Gastroesophageal sphincter (tissue), 4 donors: ENCODE data around the gene ULK4. TPM values are rescaled to one million over a fixed set of nuclear protein-coding genes. Genes with fewer than 3 reads are reported as not detected.
"Not testable (repeated sequence)": the region's sequence is repeated elsewhere in the genome, so short reads cannot be mapped to it uniquely, and the experiment has no call there.

ENCODE experiments used
- ATAC-seq: fragments of 150-250 bp; one replicate; pipeline ENCODE4 v1.9.1; 2016; ENCODE audit warnings: mild to moderate bottlenecking, moderate library complexity
- H3K27ac ChIP-seq, 4 donors: fragments of 200-600 bp; sonication (generic) in 3 of 4; 1 replicate in 3 of 4; 2 replicates in 1 of 4; pipeline ENCODE4 v1.5.1; 2016 to 2019
- H3K27me3 ChIP-seq: fragments of 200-600 bp; sonication (generic); one replicate; pipeline ENCODE4 v1.5.1; 2019
- H3K36me3 ChIP-seq, 2 donors: fragments of 200-600 bp; sonication (generic); one replicate each; pipeline ENCODE4 v1.5.1; 2019; ENCODE audit warnings: control low read depth in 1 of 2
- H3K4me1 ChIP-seq, 3 donors: fragments of 200-600 bp; sonication (generic); 1 replicate in 2 of 3; 2 replicates in 1 of 3; pipeline ENCODE4 v1.5.1; 2016 to 2019; ENCODE audit warnings: control low read depth in 2 of 3
- H3K4me3 ChIP-seq, 2 donors: fragments of 200-600 bp; sonication (generic); one replicate each; pipeline ENCODE4 v1.5.1; 2019; ENCODE audit warnings: mild to moderate bottlenecking in 1 of 2, moderate library complexity in 1 of 2
- H3K9me3 ChIP-seq, 3 donors: fragments of 200-600 bp; sonication (generic); one replicate each; pipeline ENCODE4 v1.5.1; 2017 to 2019; ENCODE audit warnings: control low read depth in 2 of 3
- EP300 ChIP-seq: sonication (generic); formaldehyde crosslinking; IDR thresholded peaks from one replicate; pipeline ENCODE4 v1.6.1; 2017; ENCODE audit warnings: antibody characterized with exemption, mild to moderate bottlenecking
- POLR2A ChIP-seq, 2 donors: fragments of 450-650 bp; IDR thresholded peaks; one replicate each; pipeline ENCODE4 v1.6.1; 2017; ENCODE audit warnings: antibody characterized with exemption in 2 of 2, mild to moderate bottlenecking in 2 of 2, moderate library complexity in 1 of 2
- POLR2AphosphoS5 ChIP-seq: sonication (generic); formaldehyde crosslinking; IDR thresholded peaks from one replicate; pipeline ENCODE4 v1.6.1; 2017; ENCODE audit warnings: antibody characterized with exemption
- WGBS, 2 donors: methylation state at CpG; one replicate each; pipeline ENCODE4 v1.1.5; 2018; ENCODE audit warnings: low coverage in 1 of 2; 5-methylcytosine and 5-hydroxymethylcytosine counted together
- total RNA-seq, 4 donors: library from RNA; depleted of rRNA; stranded (reverse); fragments of >200 nt; gene quantifications; one replicate each; pipeline ENCODE4 v1.1.0, GENCODE V29; 2016
- TF ChIP-seq, protein P1 (sequence below), 4 experiments: fragments of 200-600 bp in 2 of 4; fragments of 450-650 bp in 2 of 4; sonication (generic) in 1 of 4; IDR thresholded peaks; one replicate each; pipeline ENCODE4 v1.5.1; 2017 to 2019; ENCODE audit warnings: antibody characterized with exemption in 4 of 4, mild to moderate bottlenecking in 2 of 4, moderate library complexity in 2 of 4

ULK4 gene
- total RNA-seq, 4 donors from 2014 or later, result 3.8 to 15.4 (median 8.8) TPM

DNA sequence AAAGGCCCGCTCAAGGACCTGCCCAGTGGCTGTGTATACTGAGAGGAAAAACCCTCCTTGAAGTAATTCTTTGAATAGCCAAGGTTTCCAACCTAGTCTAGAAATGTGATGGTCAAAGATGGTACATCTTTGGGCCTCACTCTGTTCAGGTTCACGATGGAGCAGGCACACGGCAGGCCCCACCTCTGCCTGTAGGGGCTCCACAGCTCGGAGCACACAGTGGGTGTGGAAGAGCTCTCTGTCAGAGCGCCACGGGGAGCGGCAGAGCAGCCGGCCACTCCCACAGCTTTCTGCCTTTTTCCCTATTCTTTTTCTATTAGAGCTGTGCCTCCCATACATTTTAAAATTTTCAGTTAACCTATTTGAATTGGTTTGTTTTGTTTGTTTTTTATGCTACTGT is 673.1 kb downstream of the ULK4 start:
- Histone ChIP-seq H3K4me1 (no peaks in the 10 kb centered on the region), H3K36me3 (no peaks in the 10 kb centered on the region), H3K27ac (no peak overlapping the region), H3K27me3 (no peaks in the 10 kb centered on the region), H3K9me3 (no peaks in the 10 kb centered on the region), H3K4me3 (no peak overlapping the region)
- ATAC-seq, result no peak
- WGBS, 2 donors, result 90 to 92% methylated on average over 4 to 8 of the region's 8 CpGs
- TF ChIP-seq EP300, result no peak
- TF ChIP-seq, protein P1, sequence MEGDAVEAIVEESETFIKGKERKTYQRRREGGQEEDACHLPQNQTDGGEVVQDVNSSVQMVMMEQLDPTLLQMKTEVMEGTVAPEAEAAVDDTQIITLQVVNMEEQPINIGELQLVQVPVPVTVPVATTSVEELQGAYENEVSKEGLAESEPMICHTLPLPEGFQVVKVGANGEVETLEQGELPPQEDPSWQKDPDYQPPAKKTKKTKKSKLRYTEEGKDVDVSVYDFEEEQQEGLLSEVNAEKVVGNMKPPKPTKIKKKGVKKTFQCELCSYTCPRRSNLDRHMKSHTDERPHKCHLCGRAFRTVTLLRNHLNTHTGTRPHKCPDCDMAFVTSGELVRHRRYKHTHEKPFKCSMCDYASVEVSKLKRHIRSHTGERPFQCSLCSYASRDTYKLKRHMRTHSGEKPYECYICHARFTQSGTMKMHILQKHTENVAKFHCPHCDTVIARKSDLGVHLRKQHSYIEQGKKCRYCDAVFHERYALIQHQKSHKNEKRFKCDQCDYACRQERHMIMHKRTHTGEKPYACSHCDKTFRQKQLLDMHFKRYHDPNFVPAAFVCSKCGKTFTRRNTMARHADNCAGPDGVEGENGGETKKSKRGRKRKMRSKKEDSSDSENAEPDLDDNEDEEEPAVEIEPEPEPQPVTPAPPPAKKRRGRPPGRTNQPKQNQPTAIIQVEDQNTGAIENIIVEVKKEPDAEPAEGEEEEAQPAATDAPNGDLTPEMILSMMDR (IDR thresholded peaks at IDR 0.05), result no peak
- TF ChIP-seq POLR2A (IDR thresholded peaks at IDR 0.05), result no peak
- TF ChIP-seq POLR2AphosphoS5, result no peak

DNA sequence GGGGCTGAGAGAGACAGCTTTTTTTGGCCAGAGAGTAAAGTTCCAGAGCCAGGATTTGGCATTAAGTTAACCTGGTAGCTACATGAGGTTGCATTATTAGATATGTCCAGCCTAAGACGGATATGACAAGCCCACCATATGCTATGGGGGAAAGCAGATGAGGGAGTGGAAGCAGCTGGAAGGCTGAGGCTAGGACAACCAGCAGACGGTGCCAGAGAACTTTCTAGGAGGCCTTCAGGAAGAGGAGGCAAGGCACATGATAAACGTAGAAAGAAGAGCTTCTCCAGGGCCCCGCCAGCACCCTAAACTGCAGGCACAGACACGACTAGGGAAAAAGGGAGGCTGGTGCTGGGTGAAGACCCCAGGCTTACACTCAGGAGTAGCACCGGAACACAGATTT is 675.6 kb downstream of the ULK4 start:
- no peaks in the 10 kb centered on the region for H3K36me3 ChIP-seq
- no peaks in the 10 kb centered on the region for H3K4me1 ChIP-seq
- WGBS, 2 donors, result 38 to 85% methylated on average over 2 to 6 of the region's 6 CpGs
- ATAC-seq, result no peak
- TF ChIP-seq POLR2AphosphoS5, result no peak
- TF ChIP-seq, protein P1 (IDR thresholded peaks at IDR 0.05), result no peak
- no peak overlapping the region for H3K4me3 ChIP-seq
- no peaks in the 10 kb centered on the region for H3K27me3 ChIP-seq
- no peak overlapping the region for H3K27ac ChIP-seq
- no peaks in the 10 kb centered on the region for H3K9me3 ChIP-seq

DNA sequence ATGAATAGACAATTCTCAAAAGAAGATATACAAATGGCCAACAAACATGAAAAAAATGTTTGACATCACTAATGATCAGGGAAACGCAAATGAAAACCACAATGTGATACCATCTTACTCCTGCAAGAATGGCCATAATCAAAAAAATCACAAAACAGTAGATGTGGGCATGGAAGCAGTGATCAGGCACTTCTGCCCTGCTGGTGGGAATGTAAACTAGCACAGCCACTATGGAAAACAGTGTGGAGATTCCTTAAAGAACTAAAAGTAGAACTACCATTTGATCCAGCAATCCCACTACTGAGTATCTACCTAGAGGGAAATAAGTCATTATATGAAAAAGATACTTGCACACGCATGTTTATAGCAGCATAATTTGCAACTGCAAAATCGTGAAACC is 677.0 kb downstream of the ULK4 start:
- not testable (repeated sequence) for H3K36me3 ChIP-seq, H3K4me1 ChIP-seq, ATAC-seq, H3K4me3 ChIP-seq, H3K27ac ChIP-seq, H3K9me3 ChIP-seq, H3K27me3 ChIP-seq
- WGBS, 2 donors, result 77 to 94% methylated on average over 3 of the region's 3 CpGs

DNA sequence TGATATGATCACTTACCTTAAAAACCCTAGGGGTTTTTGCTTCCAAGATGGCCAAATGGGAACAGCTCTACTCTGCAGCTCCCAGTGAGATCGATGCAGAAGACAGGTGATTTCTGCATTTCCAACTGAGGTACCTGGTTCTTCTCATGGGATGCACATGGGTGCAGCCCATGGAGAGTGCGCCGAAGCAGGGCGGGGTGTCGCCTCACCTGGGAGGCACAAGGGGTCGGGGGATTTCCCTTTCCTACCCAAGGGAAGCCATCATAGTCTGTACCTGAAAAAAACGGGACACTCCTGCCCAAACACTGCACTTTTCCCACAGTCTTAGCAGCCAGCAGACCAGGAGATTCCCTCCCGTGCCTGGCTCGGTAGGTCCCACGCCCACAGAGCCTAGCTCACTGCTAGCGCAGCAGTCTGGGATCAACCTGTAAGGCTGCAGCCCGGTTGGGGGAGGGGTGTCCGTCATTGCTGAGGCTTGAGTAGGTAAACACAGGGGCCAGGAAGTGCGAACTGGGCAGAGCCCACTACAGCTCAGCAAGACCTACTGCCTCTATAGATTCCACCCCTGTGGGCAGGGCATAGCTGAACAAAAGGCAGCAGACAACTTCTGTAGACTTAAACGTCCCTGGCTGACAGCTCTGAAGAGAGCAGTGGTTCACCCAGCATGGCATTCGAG is 684.0 kb downstream of the ULK4 start:
- Histone ChIP-seq H3K4me1 (no peaks in the 10 kb centered on the region), H3K36me3 (no peaks in the 10 kb centered on the region), H3K4me3 (no peak overlapping the region), H3K27me3 (no peaks in the 10 kb centered on the region), H3K27ac (no peak overlapping the region), H3K9me3 (peaks cover 0 to 6% (median 0%) of the 10 kb centered on the region in 3 donors)
- 40 to 90% methylated on average over 1 to 2 of the region's 16 CpGs for WGBS, 2 donors
- TF ChIP-seq POLR2A (IDR thresholded peaks at IDR 0.05) (no peak), EP300 (no peak), POLR2AphosphoS5 (no peak)
- TF ChIP-seq, protein P1 (IDR thresholded peaks at IDR 0.05), result no peak
- ATAC-seq, result no peak

DNA sequence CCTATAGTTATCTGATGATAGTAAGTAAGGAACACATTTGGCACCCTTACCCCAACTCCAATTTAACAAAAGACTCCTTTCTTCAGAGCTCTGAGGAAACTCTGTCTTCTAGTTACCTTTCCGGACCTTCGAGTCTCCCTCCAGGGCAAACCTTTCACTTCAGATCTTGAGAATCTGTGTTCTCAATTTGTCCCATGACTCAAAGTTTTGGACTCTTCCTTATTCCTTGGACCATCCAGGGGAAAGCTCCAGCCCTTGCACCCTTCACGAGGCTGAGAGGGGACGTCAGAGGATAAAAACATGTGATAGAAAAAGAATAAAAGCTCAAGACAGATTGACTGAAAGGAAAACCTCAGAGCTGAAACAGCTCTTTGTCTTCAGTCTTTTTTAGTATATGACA is 685.7 kb downstream of the ULK4 start:
- WGBS, 2 donors, result 90% methylated on average over 2 of the region's 4 CpGs; no CpG with 5 or more reads in 1 of the 2 donors
- no peaks in the 10 kb centered on the region for H3K36me3 ChIP-seq
- H3K4me1 ChIP-seq, result no peaks in the 10 kb centered on the region
- H3K4me3 ChIP-seq, result no peak overlapping the region
- TF ChIP-seq EP300 (no peak), POLR2A (IDR thresholded peaks at IDR 0.05) (no peak), POLR2AphosphoS5 (no peak)
- TF ChIP-seq, protein P1 (IDR thresholded peaks at IDR 0.05), result no peak
- H3K27me3 ChIP-seq, result no peaks in the 10 kb centered on the region
- peaks cover 0 to 6% (median 0%) of the 10 kb centered on the region in 3 donors for H3K9me3 ChIP-seq
- no peak for ATAC-seq
- no peak overlapping the region for H3K27ac ChIP-seq
